HG02588 (cell line): ENCODE data around the gene BRME1.
"Not testable (repeated sequence)": the region's sequence is repeated elsewhere in the genome, so short reads cannot be mapped to it uniquely, and the experiment has no call there.

Experiments
- ATAC-seq: cut with Tn5 transposase; IDR thresholded peaks from one replicate; pipeline ENCODE4 v1.9.1; 2021; ENCODE audit warnings: mild to moderate bottlenecking, moderate library complexity; ENCODE audit not compliant: unreplicated experiment

BRME1 gene

DNA sequence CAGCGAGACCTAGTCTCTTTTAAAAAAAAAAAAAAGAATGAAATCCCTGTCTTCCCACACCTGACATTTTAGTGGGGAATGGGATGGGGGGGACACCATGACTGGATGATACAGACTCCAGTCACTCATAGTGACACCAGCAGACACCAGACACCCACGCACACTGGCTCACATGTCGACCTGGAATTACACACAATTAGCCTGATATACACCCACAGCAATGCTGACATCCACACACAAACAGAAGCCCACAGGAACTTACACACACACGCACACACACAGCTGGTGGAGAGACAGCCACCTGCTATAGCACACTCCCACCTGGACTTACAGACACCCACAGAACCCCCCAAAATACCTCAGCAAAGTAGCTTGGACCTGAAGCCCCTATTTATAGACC lies 37.3 kb downstream of the BRME1 start:
- no peak for ATAC-seq

DNA sequence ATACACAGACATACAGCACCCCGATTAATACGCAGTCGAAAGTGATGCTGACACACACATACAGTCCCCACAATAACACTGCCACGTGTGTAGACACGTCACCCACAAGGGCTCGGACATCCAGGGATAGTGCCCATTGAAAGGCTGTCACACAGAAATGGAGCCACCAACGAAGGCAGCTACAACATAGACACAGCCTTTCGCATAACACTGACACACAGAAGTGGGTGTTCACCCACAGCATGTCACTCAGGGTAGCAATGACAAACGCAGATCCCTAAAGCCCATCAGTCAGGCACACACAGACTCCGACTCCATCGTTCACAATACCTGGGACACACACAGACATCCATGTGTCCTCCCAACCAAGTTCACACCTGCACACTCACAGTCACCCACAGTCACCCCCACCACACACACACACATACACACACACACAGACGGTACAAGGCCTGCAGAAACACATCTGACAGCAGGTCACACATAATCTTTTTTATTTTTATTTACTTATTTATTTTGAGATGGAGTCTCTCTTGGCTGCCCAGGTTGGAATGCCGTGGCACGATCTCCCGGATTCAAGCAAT lies 39.4 kb downstream of the BRME1 start:
- no peak for ATAC-seq

DNA sequence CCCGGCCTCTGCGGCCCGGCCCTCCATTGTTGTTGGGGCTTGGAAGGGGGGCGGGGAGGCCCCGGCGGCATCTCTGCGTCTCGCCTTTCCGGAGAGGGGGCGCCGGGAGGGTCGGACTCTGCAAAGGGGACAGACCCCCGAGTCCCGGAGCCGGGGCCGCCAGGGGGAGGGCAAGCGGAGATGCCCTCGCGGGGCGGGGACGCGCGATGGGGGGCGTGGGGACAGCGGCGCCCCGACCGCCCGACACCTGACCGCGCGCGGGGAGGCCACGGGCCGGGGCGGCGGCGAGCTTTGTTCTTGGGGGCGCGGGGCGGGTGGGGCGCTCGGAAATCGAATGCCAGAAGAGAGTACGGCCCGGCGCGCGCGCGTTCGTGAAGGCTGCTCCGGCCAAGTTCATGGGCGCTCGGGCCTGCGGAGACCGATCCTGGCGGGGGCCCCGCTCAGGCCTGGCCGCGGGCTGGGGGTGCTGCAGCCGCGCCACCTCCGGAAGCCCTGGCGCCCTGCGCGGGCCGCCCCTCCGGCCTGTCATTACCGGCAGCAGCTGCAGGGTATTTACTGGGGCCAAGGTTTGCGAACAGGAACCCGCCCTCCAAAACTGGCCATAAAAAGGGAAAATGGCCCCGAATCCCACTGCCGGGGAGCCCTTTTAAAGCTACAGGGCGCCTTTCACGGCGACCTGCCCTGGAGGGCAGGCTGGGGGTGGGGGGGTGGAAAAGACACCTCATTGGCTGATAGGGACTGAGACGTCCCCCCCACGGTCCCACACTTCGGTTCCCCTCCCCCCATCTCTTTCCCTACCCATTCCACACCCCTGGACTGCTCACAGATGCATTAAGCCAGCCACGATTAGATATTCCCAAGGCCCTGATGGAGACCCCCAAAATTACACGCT lies 40.1 kb downstream of the BRME1 start:
- ATAC-seq = no peak

DNA sequence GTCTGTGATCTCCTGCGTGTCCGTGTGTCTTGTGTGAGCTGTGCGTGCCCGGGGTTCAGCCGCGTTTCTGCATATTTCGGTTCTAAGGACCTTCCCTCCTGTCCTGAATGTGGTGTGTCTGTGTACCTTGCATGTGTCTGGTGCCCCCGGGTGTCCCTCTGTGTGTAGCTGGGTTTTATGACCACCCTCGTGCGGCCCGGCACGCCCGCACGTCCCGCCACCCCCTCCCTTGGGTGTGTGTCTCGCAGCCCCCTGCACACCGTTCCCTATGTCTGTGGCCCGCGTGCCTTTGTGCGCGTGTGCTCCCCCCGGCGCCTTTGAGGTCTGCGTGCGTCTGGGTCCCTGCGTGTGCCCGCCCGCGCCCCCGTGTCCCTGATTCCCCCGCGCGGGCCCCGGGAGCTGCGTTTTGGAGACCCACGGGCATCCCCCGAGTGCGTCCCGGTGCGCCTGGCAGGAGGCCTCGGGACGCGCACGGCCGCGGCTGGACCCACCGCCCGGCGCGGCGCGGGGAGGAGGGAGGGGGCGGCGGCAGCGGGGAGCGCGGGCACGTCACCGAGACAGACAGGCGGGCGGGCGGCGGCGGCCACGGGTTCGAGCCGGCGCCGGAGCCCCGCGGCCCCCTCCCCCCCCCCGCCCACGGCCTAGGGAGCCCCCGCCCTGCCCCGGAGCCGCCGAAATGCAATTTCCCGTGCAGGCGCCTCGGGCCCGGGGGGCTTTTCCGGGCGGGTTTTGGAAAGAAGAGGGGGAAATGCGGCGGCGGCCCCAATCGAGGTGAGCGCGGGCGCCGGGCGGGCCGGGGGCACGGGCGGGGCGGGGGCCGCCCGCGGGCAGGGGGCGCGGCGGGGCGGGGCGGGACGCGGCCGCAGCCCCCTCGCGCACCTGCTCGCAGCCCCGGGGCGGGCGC lies 41.0 kb downstream of the BRME1 start:
- no peak for ATAC-seq

DNA sequence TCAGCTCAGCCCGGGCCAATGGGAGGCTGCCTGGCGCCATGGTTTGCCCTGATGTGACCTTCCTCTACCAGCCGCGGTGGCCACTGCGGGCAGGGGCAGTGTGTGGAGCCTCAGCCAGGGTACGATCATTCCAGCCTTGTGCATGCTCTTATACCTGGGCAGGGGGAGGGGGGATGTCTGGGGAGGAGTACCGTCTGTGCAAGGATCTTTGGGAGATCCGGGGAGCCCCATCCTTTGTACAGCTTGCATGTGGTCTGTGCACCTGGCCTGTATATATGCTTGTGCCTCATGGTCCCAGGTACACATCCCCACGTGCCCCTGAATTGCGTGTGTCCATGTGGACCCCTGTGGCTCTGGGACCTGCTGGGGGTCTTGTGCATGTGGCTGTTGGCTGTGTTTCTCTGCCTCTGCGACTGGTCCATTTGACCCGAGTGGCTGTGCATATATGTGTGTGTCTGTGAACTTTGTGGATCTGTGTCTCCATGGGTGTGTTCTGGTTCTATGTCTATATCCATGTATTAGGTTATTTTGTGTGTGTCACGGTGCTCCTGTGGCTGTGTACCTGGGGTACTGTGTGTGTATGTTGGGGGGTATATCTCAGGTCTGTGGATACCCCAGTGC lies 41.8 kb downstream of the BRME1 start:
- ATAC-seq = no peak

DNA sequence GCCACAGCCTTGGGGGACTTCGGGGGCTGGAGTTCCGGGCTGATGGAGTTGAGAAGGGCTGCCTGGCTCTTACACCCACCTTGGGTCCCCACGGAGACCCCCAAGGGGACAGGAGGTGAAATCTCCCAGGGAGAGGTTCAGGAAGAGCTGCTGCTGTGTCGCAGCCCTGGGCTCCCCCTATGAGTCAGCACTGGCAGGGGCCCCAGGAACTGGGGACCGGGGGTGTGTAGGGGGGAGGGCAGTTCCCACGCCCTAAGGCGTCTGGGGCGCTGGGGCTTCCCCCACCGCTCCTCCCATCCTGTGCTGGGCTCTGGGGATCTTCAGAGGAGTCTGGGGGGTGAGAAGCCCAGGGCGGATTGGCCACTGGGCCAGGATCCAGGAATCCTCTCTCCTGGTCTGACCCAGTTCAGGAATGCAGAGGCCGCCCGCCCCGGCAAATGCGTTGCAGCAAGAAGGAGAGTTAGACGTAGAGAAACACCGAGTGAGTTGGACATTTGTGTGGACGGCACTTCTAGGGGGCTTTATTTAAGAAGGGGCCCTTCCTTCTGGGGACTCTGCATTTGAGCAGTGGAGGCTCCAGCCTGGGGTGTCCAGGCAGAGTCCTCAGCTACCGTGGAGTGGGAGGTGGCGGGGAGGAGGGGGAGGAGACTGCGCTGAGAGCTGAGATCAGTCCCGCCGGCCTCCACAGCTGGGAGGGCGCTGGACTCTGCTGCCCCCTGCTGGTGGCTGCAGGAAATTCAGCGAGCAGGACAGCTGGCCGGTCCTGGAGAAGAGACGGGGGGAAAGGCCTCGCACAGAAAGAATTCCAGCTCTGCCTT lies 44.0 kb downstream of the BRME1 start:
- peak; percentile 68 for ATAC-seq

DNA sequence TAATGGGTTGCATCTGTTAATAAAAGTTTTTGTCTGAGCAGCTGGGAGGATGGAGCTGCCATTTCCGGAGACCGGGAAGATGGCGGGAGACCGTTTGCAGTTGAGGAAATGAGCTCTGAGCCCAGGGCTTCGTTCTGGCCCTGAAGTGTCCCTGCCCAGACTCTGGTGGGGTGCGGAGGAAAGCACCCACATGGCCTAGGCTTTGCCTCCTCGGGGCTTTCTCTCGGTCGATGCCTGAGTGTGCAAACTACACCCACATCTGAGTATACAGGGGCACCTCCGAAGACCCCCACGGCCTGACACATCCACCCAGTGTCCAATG lies 44.6 kb downstream of the BRME1 start:
- ATAC-seq = peak; percentile 28

DNA sequence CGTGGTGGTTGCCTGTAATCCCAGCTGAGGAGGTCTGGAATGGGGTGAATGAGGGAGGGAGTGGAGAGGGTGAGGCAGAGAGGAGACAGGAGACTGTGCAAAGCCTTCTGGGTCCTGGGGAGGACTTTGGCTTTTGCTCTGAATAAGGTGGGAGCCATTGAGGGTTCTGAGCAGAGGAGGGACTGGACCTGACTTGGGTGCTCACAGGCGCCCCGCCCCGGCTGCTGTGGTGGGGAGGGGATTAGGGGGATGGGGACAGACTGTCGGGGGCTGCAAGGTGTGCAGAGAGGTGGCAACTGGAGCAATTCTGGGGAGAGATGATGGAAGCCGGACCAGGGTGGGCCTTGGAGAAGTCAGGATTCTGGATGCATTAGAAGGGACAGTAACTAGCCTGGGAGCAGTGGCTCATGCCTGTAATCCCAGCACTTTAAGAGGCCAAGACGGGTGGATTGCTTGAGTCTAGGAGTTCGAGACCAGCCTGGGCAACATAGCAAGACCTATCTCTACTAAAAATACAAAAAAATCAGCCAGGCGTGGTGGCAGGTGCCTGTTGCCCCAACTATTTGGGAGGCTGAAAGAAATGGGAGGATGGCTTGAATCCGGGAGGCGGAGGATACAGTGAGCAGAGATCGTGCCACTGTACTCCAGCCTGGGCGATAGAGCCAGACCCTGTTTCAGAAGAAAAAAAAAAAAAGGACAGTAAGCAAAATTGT lies 45.1 kb downstream of the BRME1 start:
- ATAC-seq = no peak

DNA sequence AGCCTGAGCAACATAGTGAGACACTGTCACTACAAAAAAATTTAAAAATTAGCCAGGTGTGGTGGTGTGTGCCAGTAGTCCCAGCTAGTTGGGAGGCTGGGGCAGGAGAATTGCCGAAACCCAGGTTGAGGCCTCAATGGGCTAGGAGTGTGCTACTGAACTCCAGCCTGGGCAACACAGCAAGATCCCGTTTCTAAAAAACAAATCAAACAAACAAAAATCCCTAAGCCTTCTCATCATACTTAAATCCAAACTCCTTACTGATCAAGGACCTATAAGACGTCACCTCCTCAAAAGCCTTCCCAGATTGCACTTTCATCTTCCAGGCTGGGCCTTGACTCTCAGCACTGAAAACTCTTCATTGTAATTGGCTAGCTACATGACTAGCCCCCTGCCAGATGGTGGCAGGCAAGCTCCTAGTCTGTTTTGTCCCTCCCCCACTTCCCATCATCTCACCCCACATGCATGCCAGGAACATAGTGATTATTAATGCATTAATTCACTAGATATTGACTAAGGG lies 46.5 kb downstream of the BRME1 start:
- no peak for ATAC-seq

DNA sequence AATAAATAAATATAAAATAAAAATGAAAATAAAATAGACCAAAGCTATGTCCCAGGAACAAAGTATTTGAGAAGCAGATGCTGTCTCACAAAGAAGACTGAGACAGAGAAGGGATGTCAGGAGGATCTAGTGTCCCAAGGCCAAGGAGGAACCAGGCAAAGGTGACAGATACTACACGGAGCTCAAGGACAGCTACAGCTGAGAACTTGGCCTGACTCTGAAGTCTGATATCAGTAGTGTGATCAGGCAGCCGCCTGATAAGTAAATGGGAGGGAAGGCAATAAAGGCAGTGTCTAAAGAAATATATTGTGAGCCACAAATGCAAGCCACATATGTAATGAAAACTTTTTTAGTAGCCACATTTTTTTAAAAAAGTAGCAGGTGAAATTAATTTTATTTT lies 49.4 kb downstream of the BRME1 start:
- no peak for ATAC-seq

DNA sequence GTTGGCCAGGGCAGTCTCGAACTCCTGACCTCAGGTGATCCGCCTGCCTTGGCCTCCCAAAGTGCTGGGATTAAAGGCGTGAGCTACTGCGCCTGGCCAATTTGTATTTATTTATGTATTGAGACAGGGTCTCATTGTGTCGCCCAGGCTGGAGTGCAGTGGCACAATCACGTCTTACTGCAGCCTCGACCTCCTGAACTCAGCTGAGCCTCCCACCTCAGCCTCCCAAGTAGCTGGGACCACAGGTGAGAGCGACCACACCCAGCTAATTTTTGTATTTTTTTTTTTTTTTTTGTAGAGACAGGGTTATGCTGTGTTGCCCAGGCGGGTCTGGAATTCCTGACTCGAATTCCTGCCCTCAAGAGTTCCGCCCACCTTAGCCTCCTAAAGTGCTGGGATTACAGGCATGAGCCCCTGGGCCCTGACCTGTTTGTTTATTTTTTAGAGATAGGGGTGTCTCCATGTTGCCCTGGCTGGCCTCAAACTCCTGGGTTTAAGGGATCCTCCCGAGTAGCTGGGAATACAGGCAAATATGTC lies 53.7 kb downstream of the BRME1 start:
- not testable (repeated sequence) for ATAC-seq

DNA sequence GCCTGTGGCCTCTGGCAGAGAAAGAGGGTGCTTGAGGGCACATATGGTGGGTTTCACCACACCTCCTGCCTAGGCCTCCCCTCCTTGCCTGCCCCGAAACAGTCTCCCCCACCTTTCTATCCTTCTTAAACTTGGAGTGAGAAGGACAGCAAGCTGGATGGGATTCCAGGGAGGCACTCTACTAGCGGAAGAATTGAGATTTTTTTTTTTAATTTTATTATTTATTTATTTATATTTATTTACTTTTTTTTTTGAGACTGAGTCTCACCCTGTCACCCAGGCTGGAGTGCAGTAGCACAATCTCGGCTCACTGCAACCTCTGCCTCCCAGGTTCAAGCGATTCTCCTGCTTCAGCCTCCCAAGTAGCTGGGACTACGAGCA lies 54.2 kb downstream of the BRME1 start:
- ATAC-seq = not testable (repeated sequence)

DNA sequence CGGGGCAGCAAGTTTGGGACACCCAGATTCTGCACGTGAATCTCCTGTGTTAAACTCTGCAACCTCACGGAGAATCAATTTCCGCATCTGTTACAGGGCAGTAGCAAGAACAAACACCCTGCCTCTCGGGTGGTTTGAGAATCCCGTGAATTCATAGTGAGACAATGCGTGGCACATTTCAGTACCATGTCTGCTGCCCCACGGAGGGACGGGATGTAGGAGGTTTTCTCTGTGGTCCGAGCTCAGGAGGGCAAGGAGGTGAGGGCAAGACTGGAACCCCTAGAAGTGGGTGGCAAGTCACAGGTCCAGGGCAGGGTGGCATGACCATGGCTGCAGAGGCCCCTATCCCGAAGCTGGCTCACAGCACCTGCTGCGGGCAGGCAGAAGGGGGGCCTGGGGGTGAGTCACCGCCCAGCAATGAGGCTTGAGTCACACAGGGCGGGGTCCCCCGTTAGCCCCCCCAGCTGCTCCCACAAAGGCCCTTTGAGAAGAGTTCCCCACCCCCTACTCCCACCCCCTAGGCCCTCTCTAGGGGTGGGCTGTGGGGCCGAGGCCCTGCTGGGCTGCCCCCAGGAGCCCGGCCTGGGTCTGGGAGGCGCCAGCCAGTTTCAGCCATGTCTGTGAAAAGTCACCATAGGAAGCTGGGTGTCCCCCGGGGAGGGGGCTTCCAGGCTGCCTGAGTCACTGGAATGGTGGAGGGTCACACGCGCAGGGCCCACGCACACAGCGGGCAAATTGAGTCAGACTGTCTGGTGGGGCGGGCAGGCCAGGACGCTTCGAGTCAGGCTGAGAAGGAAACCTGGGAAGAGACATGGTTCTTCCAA lies 54.8 kb downstream of the BRME1 start:
- no peak for ATAC-seq

DNA sequence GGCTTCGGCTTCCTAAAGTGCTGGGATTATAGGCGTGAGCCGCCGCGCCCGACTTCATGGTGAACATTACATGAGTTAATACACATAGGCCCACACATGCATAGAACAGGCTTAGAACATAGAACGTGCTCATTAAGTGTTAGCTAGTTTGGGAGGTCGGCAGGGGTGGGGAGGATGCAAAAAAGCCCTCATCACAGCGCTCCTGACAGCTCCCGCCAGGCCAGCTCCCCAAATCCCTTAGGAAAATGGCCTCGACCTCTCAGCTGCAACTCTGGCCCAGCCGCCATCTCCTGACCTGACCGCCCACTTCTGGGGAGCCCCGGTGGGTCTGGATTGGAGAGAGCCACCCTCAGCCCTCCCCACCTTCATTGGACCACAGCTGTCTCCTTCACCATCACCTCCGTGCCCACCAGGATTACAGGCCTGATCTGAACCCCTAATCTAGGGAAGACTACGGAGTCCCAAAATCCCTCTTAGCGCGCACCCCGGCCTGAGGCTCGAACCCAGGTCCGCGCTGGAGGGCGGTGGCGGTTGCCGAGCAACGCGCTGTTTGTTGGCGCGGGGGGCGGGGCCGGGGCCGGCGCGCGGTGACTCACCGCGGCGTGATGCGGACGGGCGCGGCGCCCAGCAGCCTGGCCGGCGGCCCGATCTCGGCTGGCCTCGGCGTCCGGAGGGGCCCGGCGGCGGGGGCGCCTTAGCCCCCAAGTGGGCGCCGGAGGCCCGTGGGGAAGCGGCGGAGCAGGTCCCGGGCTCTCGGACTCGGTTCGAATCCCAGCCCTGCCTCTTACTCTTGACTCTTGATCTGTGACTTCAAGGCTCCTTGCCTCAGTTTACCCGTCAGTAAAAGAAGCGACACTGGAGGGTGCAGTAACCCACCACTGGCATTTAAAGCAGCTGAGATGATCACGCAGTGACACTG lies 55.7 kb downstream of the BRME1 start:
- no peak for ATAC-seq

DNA sequence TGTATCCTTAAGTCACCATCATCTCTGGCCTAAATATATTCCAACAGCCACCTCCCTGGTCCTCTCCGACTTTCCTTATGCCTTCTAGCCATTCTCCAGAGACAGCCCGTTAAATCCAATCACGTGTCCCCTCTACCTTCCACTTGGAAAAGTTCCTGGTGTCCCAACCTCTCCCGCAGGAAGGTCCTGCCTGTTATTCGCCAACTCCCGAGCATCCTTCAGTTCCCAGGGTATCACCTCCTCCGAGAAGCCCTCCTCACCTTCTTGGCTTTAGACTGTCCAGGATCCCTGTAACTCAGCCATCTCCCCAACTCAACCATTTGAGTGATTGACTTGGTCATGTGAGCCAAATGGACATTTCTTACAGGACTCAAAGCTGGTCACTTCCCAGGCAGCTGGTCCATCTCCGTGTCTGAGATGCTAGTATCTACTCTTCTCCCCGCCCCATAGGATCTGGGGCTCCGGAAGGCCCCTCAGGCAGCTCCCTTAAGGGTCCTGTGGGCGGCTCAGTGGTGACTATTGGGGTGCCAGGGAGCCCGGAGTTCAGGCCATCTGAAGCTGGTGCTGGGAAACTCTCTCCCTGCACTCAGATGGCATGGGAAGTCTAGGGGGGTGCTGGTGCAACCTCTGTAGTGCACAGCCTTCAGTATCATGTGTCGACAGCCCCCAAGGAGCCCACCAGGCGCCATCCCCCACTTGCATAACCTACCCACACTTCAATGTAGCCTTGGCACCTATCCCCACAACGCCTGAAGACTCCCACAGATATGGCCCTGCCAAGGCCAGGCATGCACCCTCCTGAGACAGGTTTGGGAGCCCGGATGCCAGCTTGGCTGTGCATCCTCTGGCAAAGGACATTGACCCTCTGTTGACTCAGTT lies 56.9 kb downstream of the BRME1 start:
- ATAC-seq = no peak

DNA sequence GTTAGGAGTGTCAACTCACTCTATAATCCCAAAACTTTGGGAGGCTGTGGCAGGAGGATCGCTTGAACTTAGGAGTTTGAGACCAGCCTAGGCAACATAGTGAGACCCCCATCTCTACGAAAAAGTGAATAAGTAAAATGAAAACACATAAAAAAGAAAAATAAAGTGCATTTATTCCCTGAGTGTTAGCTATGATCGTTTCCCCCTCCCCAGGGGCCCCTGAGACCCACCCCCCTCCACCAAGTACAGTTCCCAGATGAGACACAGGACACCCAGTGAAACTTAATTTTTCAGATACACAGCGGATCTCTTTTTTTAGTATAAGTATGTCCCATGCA lies 57.6 kb downstream of the BRME1 start:
- no peak for ATAC-seq
